Endodermal cell (in vitro differentiated cells): Measurements from ENCODE around the gene LYG1. TPM values are rescaled to one million over a fixed set of nuclear protein-coding genes. Genes with fewer than 3 reads are reported as not detected.

ENCODE experiments used
- DNase-seq: peaks from one replicate; pipeline ENCODE4 v3.0.0-alpha.2; 2017
- H3K27ac ChIP-seq: 2 replicates; pipeline ENCODE4 v1.5.1; 2013; ENCODE audit warnings: mild to moderate bottlenecking, low read depth, low read length, moderate library complexity
- H3K27me3 ChIP-seq: 2 replicates; pipeline ENCODE4 v1.6.1; 2013; ENCODE audit warnings: mild to moderate bottlenecking, low read length, moderate library complexity; ENCODE audit not compliant: insufficient read depth, control insufficient read depth, poor library complexity, severe bottlenecking
- H3K36me3 ChIP-seq: 2 replicates; pipeline ENCODE4 v1.7.0; 2013; ENCODE audit warnings: mild to moderate bottlenecking, low read length, moderate library complexity; ENCODE audit not compliant: control insufficient read depth, insufficient read depth
- H3K4me1 ChIP-seq: one replicate; pipeline ENCODE4 v1.7.0; 2013; ENCODE audit warnings: low read length; ENCODE audit not compliant: control insufficient read depth, insufficient read depth
- H3K4me3 ChIP-seq: 2 replicates; pipeline ENCODE4 v1.5.1; 2013; ENCODE audit warnings: mild to moderate bottlenecking, low read length, moderate library complexity
- H3K9ac ChIP-seq: 2 replicates; pipeline ENCODE4 v1.6.1; 2013; ENCODE audit warnings: mild to moderate bottlenecking, low read length, moderate library complexity; ENCODE audit not compliant: poor library complexity, severe bottlenecking; ENCODE audit errors: extremely low read depth
- H3K9me3 ChIP-seq: 2 replicates; pipeline ENCODE4 v1.6.1; 2013; ENCODE audit warnings: mild to moderate bottlenecking, low read length, moderate library complexity; ENCODE audit not compliant: control insufficient read depth
- H3K27ac Mint-ChIP-seq: 2 replicates; pipeline ENCODE4 v1.8.0; 2020; ENCODE audit warnings: mixed read lengths
- H3K27me3 Mint-ChIP-seq: 2 replicates; pipeline ENCODE4 v1.8.0; 2021; ENCODE audit warnings: mild to moderate bottlenecking, mixed read lengths; ENCODE audit not compliant: insufficient read depth
- H3K36me3 Mint-ChIP-seq: 2 replicates; pipeline ENCODE4 v1.8.0; 2020; ENCODE audit warnings: low read depth, mixed read lengths
- H3K4me1 Mint-ChIP-seq: 2 replicates; pipeline ENCODE4 v1.8.0; 2020; ENCODE audit warnings: mixed read lengths
- H3K4me3 Mint-ChIP-seq: 2 replicates; pipeline ENCODE4 v1.8.0; 2020; ENCODE audit warnings: mild to moderate bottlenecking, moderate library complexity, mixed read lengths
- H3K9me3 Mint-ChIP-seq: 2 replicates; pipeline ENCODE4 v1.8.0; 2020; ENCODE audit warnings: mild to moderate bottlenecking, mixed read lengths
- CTCF ChIP-seq: fragments of 200-600 bp; sonication (generic); conservative IDR thresholded peaks from 2 replicates; pipeline ENCODE4 v1.5.0; 2021; ENCODE audit warnings: antibody characterized with exemption, mild to moderate bottlenecking
- WGBS, 2 experiments: methylation state at CpG; one replicate each; pipeline versions ENCODE4 v1.1.5 to v1.1.7; 2013; ENCODE audit warnings: missing lambda C conversion rate in 2 of 2, mixed read lengths in 1 of 2; ENCODE audit not compliant: insufficient coverage in 1 of 2, insufficient read length in 1 of 2; 5-methylcytosine and 5-hydroxymethylcytosine counted together
- total RNA-seq, 2 donors: library from RNA; stranded (reverse); fragmentation: NEBNext Ultra II Directional in 1 of 2; extraction: Animal tissue kit (Norgen Biotek cat#: 25700) in 1 of 2; gene quantifications; 2 replicates in 1 of 2; 3 replicates in 1 of 2; pipeline ENCODE4 v1.2.1, GENCODE V29; 2021

LYG1 gene
- total RNA-seq, 2 donors from 2014 or later: 0.35 to 0.55 TPM

- Histone ChIP-seq H3K9me3 (no peaks in the 10 kb centered on the region), H3K27ac (no peak overlapping the region), H3K36me3 (no peaks in the 10 kb centered on the region), H3K4me1 (no peaks in the 10 kb centered on the region), H3K4me3 (no peak overlapping the region), H3K9ac (no peak overlapping the region), H3K27me3 (no peaks in the 10 kb centered on the region)
- Mint-ChIP-seq H3K36me3 (no peaks in the 10 kb centered on the region), H3K27ac (no peak overlapping the region), H3K27me3 (no peaks in the 10 kb centered on the region), H3K9me3 (peaks cover under 1% of the 10 kb centered on the region), H3K4me1 (peaks cover 3% of the 10 kb centered on the region), H3K4me3 (no peak overlapping the region)
- DNase-seq: no peak
- no peak for TF ChIP-seq CTCF
- 92% methylated on average over 4 to 6 of the region's 6 CpGs for WGBS, 2 experiments
Measured at GRCh38 chr2:99240431-99240830, 60.6 kb downstream of the LYG1 start.

GRCh38 chr2:99238599-99238998 lies 62.4 kb downstream of the LYG1 start:
- Mint-ChIP-seq H3K9me3 (peaks cover 6% of the 10 kb centered on the region), H3K27ac (no peak overlapping the region), H3K4me3 (no peak overlapping the region), H3K27me3 (no peaks in the 10 kb centered on the region), H3K4me1 (peaks cover 3% of the 10 kb centered on the region), H3K36me3 (no peaks in the 10 kb centered on the region)
- no peak overlapping the region for H3K4me3 ChIP-seq
- no peak for TF ChIP-seq CTCF
- H3K27me3 ChIP-seq: no peaks in the 10 kb centered on the region
- 85 to 97% methylated on average over 4 to 6 of the region's 6 CpGs for WGBS, 2 experiments
- H3K27ac ChIP-seq: no peak overlapping the region
- no peaks in the 10 kb centered on the region for H3K9me3 ChIP-seq
- no peak overlapping the region for H3K9ac ChIP-seq
- no peaks in the 10 kb centered on the region for H3K36me3 ChIP-seq
- DNase-seq: no peak
- no peaks in the 10 kb centered on the region for H3K4me1 ChIP-seq

Other genes starting within 250 kb of the LYG1 start
- gene C2orf15, start 159.5 kb downstream of the LYG1 start, total RNA-seq: 1 to 10 TPM; 3.1 to 6.5 TPM
- 10 to 100 TPM in 1 of 2 donors, 1 to 10 TPM in 1; 7.8 to 12.4 TPM for gene TSGA10, start 146.3 kb downstream of the LYG1 start, total RNA-seq
- 10 to 100 TPM in 1 of 2 donors, 1 to 10 TPM in 1; 8.0 to 12.2 TPM for gene LIPT1, start 146.2 kb downstream of the LYG1 start, total RNA-seq
- 10 to 100 TPM; 39.2 to 47.3 TPM for gene MITD1, start 120.1 kb downstream of the LYG1 start, total RNA-seq
- gene MRPL30, start 120.0 kb downstream of the LYG1 start, total RNA-seq: 10 to 100 TPM; 39.8 to 46.1 TPM
- not detected for gene LYG2, start 45.5 kb downstream of the LYG1 start, total RNA-seq
- 10 to 100 TPM; 32.7 to 32.8 TPM for gene TXNDC9, start 35.1 kb upstream of the LYG1 start, total RNA-seq
- gene EIF5B, start 36.2 kb upstream of the LYG1 start, total RNA-seq: 10 to 100 TPM; 54.2 to 63.6 TPM
- 10 to 100 TPM; 43.9 to 44.6 TPM for gene REV1, start 188.8 kb upstream of the LYG1 start, total RNA-seq